PFSK-1 (cell line): ENCODE results near the gene DNAH11.

Experiments used
- FOXP2 ChIP-seq: optimal IDR thresholded peaks from 2 replicates; pipeline ENCODE3; 2011; ENCODE audit warnings: borderline replicate concordance, control low read depth, inconsistent platforms; ENCODE audit not compliant: insufficient read depth; ENCODE audit errors: extremely low read length, extremely low read depth
- POLR2AphosphoS5 ChIP-seq: IDR thresholded peaks from 2 replicates; pipeline ENCODE4 v1.6.1; 2012; ENCODE audit warnings: low read depth, mild to moderate bottlenecking, control low read depth, low read length, moderate library complexity
- REST ChIP-seq, 2 experiments: IDR thresholded peaks; 2 replicates each; pipeline versions ENCODE4 v1.6.1 to v1.8.0; 2011 to 2012; ENCODE audit warnings: low read depth in 2 of 2, low read length in 2 of 2, control low read depth in 1 of 2, inconsistent platforms in 1 of 2, mild to moderate bottlenecking in 1 of 2, moderate library complexity in 1 of 2; ENCODE audit not compliant: insufficient read depth in 1 of 2
- SIN3A ChIP-seq: IDR thresholded peaks from 2 replicates; pipeline ENCODE4 v1.6.1; 2012; ENCODE audit warnings: mild to moderate bottlenecking, low read length, moderate library complexity, borderline replicate concordance; ENCODE audit not compliant: insufficient read depth
- TAF1 ChIP-seq: IDR thresholded peaks from 2 replicates; pipeline ENCODE4 v1.6.1; 2012; ENCODE audit warnings: low read length, control low read depth, borderline replicate concordance; ENCODE audit not compliant: insufficient read depth

DNAH11 gene

DNA sequence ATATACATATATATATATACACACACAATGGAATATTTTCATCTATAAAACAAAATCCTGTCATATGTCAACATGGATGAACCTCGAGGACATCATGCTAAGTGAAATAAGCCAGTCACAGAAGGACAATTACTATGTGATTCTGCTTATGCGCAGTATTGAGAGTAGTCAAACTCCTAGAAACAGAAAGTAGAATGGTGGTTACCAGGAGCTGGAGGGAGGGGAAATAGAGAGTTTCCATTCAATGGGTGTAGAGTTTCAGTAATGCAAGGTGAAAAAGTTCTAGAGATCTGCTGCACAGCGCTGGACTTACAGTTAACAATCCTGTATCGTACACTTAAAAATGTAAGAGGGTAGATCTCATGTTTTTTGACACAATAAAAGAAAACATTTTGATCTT, 221.0 kb downstream of the DNAH11 start:
- TF ChIP-seq POLR2AphosphoS5 (no peak), SIN3A (no peak), REST (IDR thresholded peaks at IDR 0.05; ENCODE audit: insufficient read depth in 1 of 2, low read depth in 2 of 2, low read length in 2 of 2) (no peak), FOXP2 (no peak), TAF1 (no peak)

DNA sequence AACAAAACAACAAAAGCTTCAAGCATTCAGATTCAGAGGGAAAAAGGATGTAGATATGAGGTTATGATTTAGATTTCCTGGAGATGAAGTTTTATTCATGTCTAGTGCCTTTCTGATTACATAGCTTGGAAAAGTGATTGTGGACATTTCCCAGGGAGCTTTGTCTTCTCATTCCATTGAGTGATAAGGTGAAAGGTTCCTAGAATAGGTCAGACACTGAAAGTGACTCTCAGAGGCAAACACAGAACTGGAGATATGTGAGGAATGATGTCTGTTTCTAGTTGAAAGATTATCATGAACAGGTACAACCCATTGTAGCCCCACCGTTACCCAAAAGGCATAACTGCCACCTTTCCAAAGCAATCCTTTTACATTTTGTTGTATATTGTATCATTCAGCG, 223.4 kb downstream of the DNAH11 start:
- TF ChIP-seq REST (IDR thresholded peaks at IDR 0.05; ENCODE audit: insufficient read depth in 1 of 2, low read depth in 2 of 2, low read length in 2 of 2) (no peak), SIN3A (no peak), POLR2AphosphoS5 (no peak), TAF1 (no peak)

- TF ChIP-seq FOXP2, result no peak
- TF ChIP-seq TAF1, result no peak
- TF ChIP-seq POLR2AphosphoS5, result no peak
- no peak for TF ChIP-seq SIN3A
- no peak for TF ChIP-seq REST (IDR thresholded peaks at IDR 0.05; ENCODE audit: insufficient read depth in 1 of 2, low read depth in 2 of 2, low read length in 2 of 2)
These were observed 224.6 kb downstream of the DNAH11 start for GRCh38 chr7:21767300-21767900.

GRCh38 chr7:21768279-21768678, 225.4 kb downstream of the DNAH11 start:
- no peak for TF ChIP-seq REST (IDR thresholded peaks at IDR 0.05; ENCODE audit: insufficient read depth in 1 of 2, low read depth in 2 of 2, low read length in 2 of 2)
- TF ChIP-seq POLR2AphosphoS5, result no peak
- no peak for TF ChIP-seq SIN3A
- TF ChIP-seq FOXP2, result no peak
- TF ChIP-seq TAF1, result no peak

- TF ChIP-seq TAF1, result no peak
- TF ChIP-seq FOXP2, result no peak
- no peak for TF ChIP-seq POLR2AphosphoS5
- no peak for TF ChIP-seq SIN3A
- no peak for TF ChIP-seq REST (IDR thresholded peaks at IDR 0.05; ENCODE audit: insufficient read depth in 1 of 2, low read depth in 2 of 2, low read length in 2 of 2)
These were observed 228.4 kb downstream of the DNAH11 start for GRCh38 chr7:21771266-21771665.
